Lower leg skin (tissue), 3 donors: ENCODE measurements around the gene ASAP3.

ENCODE experiments used
- CTCF ChIP-seq, 3 donors: fragments of 450-650 bp; IDR thresholded peaks; one replicate each; pipeline ENCODE4 v1.5.1; 2016; ENCODE audit warnings: antibody characterized with exemption in 3 of 3, mild to moderate bottlenecking in 3 of 3, moderate library complexity in 2 of 3
- POLR2A ChIP-seq, 2 donors: fragments of 450-650 bp; IDR thresholded peaks; one replicate each; pipeline ENCODE4 v1.6.1; 2016 to 2017; ENCODE audit warnings: antibody characterized with exemption in 2 of 2, mild to moderate bottlenecking in 1 of 2, moderate library complexity in 1 of 2

- no peak for TF ChIP-seq CTCF (IDR thresholded peaks at IDR 0.05)
- TF ChIP-seq POLR2A (IDR thresholded peaks at IDR 0.05) = no peak
Observed at GRCh38 chr1:23425193-23425494, 58.8 kb downstream of the ASAP3 start.
